KOPT-K1 (cell line): Measurements from ENCODE around the gene EPS8.

Experiments used
- H3K27ac ChIP-seq: fragments of 200-600 bp; sonication (generic); 2 replicates; pipeline ENCODE4 v1.5.1; 2016; ENCODE audit warnings: antibody characterized with exemption, mild to moderate bottlenecking, low read depth, low read length; ENCODE audit not compliant: poor library complexity, severe bottlenecking
- H3K36me3 ChIP-seq: fragments of 200-600 bp; sonication (generic); 2 replicates; pipeline ENCODE4 v1.5.1; 2017; ENCODE audit warnings: antibody characterized with exemption, mild to moderate bottlenecking, low read length, moderate library complexity; ENCODE audit not compliant: insufficient read depth
- H3K9me3 ChIP-seq: fragments of 200-600 bp; sonication (generic); 2 replicates; pipeline ENCODE4 v1.5.1; 2017; ENCODE audit warnings: antibody characterized with exemption, low read length, mild to moderate bottlenecking; ENCODE audit not compliant: insufficient read depth, poor library complexity, severe bottlenecking

EPS8 gene

GRCh38 chr12:15684896-15685658 is 104.1 kb downstream of the EPS8 start:
- H3K9me3 ChIP-seq: no peaks in the 10 kb centered on the region
- no peaks in the 10 kb centered on the region for H3K36me3 ChIP-seq
- no peak overlapping the region for H3K27ac ChIP-seq

DNA sequence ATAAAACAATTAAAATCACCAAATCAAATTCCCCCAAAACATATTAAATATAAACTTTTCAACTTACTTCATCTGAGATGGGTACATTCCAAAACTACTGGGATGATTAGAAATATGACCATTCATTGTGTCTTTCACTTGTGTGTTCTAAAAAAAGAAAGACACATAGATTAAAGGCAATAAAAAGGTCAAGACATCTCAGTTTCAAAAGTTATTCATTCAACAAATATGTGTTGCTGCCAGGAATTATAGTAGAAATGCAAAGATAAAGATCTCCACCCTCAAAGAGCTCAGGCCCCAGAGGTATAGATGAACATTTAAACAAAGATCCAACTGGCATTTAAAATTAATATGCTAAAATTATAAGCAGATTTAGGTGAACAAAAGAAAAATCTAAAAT is 106.4 kb downstream of the EPS8 start:
- Histone ChIP-seq H3K36me3 (no peaks in the 10 kb centered on the region), H3K9me3 (no peaks in the 10 kb centered on the region), H3K27ac (no peak overlapping the region)

DNA sequence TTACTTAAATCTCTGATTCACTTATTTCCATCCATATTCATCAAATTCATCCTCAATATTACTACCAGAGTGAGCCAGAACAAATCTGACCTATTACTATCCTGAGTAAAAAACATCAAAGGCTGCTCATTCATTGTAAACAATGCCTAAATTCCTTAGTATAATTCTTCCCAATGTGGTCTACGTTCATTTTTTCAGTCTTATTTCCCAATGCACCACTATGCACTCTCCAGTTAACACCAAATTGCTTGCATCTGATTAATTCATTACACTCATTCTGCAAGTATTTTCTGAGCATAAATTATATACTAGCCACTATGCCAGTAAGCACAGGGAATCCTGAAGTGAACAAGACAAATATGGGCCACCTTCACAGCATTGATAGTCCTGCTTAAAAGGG is 110.0 kb downstream of the EPS8 start:
- Histone ChIP-seq H3K27ac (no peak overlapping the region), H3K9me3 (no peaks in the 10 kb centered on the region), H3K36me3 (no peaks in the 10 kb centered on the region)

DNA sequence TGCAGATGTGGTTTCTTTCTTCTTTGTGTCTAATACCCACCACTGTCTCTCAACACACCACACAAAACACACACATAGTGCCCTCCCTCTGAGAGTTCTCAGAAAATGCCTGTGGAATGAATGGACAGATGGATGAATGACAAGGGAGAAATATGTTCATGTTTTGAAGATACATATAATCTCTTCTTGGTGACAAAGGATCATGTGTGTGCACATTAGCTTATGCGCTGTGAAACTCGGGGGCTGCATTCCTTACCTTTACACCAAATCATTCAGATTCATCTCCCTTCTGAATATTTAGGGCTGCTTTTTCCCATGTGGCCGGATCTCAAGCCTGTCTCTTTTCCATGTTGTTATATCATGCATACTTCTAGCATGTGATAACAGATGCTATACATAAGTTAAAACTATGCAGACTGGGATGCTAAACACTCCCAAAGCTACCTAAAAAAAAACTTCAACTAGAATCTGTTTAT is 111.4 kb downstream of the EPS8 start:
- Histone ChIP-seq H3K9me3 (no peaks in the 10 kb centered on the region), H3K36me3 (no peaks in the 10 kb centered on the region), H3K27ac (no peak overlapping the region)

GRCh38 chr12:15677228-15677627 is 112.0 kb downstream of the EPS8 start:
- Histone ChIP-seq H3K27ac (no peak overlapping the region), H3K9me3 (no peaks in the 10 kb centered on the region), H3K36me3 (no peaks in the 10 kb centered on the region)

DNA sequence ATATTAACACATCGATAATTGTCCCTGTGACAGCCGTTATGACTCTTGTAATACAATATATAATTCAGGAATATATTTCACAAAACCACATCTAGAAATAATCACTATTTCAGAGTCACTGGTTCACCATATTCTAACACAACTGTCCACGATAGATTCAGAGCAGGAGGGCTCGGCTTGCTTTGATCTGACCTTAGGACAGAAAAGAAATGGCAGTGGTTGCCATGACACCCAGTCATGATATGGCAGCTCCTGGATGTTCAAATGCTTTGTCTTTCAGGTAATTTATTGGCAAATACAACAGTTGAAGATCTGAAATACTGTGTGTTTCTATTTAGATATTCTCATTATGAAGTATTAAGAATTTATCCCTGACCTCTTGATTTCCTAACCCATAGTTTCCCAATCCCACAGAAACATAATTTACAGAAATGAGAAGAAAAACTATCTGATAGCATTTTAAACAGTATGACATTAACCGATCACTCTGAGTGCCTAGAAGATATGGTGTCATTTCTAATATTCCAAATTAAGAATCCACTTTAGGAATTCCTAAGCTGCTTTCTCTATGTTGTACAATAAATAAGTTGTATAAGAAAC is 116.4 kb downstream of the EPS8 start:
- no peaks in the 10 kb centered on the region for H3K9me3 ChIP-seq
- no peaks in the 10 kb centered on the region for H3K36me3 ChIP-seq
- H3K27ac ChIP-seq: no peak overlapping the region

- Histone ChIP-seq H3K27ac (no peak overlapping the region), H3K9me3 (no peaks in the 10 kb centered on the region), H3K36me3 (no peaks in the 10 kb centered on the region)
These were observed 118.4 kb downstream of the EPS8 start for GRCh38 chr12:15670756-15671155.

- no peaks in the 10 kb centered on the region for H3K9me3 ChIP-seq
- H3K27ac ChIP-seq: no peak overlapping the region
- H3K36me3 ChIP-seq: no peaks in the 10 kb centered on the region
These were observed 119.8 kb downstream of the EPS8 start for GRCh38 chr12:15669256-15669948.

DNA sequence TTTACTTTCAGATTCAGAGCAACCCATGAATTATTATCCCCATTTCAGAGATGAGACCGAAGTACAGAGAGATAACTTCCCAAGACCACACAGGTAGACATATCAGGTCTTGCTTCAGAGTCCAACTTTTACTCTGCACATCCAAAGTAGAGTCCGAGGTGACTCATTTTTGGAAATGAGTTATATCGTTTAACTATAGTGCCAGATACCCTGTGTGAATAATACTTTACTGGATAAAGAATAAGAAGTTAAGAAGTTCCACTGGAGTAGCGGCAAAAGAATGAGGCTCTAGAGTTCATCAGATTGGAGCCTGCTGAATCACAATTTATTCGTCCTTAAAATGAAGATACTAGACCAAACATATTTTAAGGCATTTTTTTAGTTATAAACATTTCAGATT is 124.7 kb downstream of the EPS8 start:
- Histone ChIP-seq H3K9me3 (no peaks in the 10 kb centered on the region), H3K36me3 (no peaks in the 10 kb centered on the region), H3K27ac (no peak overlapping the region)

DNA sequence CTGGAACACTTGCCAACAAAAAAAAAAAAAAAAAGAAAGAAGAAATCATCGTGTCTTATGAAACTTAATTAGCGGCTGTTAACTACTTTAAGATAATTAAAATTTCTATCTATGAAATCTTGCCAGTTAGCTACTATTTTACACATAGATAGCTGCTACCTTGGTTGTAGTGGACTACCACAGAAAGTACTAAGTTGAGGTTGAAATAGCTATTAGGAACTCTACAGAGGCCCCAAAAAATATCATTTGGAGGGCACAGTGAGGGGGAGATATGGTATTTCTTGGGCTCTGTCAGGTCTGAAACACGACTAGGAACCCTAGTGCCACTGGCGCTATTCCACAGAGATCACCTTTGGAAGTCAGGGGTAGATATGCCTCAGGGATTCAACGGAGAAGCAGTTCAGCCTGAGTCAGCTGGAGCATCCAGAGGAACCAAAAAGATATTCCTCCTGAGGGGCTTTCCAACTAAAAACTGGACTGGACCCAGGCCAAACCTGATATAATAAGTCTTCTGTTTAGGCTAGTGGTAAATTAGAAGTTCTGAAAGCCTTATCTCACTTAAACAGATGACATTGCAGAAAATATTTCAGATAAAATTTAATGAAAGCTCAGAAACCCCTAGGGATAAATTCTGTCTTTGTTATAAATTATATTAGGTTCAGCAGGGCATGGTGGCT is 126.1 kb downstream of the EPS8 start:
- Histone ChIP-seq H3K27ac (no peak overlapping the region), H3K36me3 (no peaks in the 10 kb centered on the region)

GRCh38 chr12:15662303-15662980 is 126.7 kb downstream of the EPS8 start:
- Histone ChIP-seq H3K36me3 (no peaks in the 10 kb centered on the region), H3K9me3 (no peaks in the 10 kb centered on the region), H3K27ac (no peak overlapping the region)

More for the DNA sequence above, 126.1 kb downstream of the EPS8 start:
- H3K9me3 ChIP-seq: no peaks in the 10 kb centered on the region

DNA sequence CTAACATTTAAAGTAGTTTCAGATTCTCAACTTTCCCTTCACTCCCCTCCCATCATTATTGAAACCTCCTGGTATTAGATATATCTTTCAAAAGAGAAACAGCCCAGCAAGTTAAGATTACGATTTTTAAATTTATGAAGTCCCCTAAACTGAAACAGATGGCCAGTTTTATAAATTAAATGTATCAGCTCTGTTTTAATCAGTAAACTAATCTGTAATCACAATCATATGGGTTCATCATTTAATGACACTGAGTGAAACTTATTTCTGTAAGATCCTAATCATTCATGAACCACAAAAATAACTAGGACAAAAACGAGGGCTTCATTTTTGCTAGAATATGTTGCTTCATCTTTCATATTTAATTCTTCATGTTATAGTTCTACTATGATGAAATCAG is 137.8 kb downstream of the EPS8 start:
- Histone ChIP-seq H3K27ac (no peak overlapping the region), H3K36me3 (no peaks in the 10 kb centered on the region), H3K9me3 (no peaks in the 10 kb centered on the region)

GRCh38 chr12:15650399-15651128 is 138.6 kb downstream of the EPS8 start:
- H3K36me3 ChIP-seq: no peaks in the 10 kb centered on the region
- no peaks in the 10 kb centered on the region for H3K9me3 ChIP-seq
- no peak overlapping the region for H3K27ac ChIP-seq

- H3K36me3 ChIP-seq: no peaks in the 10 kb centered on the region
- no peak overlapping the region for H3K27ac ChIP-seq
These were observed 139.8 kb downstream of the EPS8 start for GRCh38 chr12:15649347-15649746.

More at GRCh38 chr12:15649347-15649746, 139.8 kb downstream of the EPS8 start:
- H3K9me3 ChIP-seq: no peaks in the 10 kb centered on the region
